ENCODE measurements around the gene C11orf42.
"Not testable (repeated sequence)": the region's sequence is repeated elsewhere in the genome, so short reads cannot be mapped to it uniquely, and the experiment has no call there.

C11orf42 gene

DNA sequence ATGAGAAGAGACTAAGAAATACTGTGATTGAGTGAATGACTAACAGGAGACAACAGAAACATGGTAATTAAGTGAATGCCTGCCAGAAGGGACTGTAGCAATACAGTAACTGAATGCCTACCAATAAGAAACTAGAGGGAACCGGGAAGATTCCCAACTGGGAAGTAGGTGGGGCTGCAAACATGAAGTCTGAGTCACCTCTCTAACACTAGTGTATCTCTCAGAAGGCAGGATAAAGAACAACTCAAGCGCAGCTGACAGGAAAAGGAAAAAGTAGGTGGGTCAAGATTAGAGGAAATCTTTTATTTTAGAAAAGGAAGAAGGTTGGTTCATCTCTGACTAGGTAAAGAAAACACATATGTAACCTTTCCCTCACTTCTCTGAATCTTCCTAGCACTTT is 14.0 kb downstream of the C11orf42 start:
- no peak for DNase-seq (ENCODE audit: low read depth, low spot score)

DNA sequence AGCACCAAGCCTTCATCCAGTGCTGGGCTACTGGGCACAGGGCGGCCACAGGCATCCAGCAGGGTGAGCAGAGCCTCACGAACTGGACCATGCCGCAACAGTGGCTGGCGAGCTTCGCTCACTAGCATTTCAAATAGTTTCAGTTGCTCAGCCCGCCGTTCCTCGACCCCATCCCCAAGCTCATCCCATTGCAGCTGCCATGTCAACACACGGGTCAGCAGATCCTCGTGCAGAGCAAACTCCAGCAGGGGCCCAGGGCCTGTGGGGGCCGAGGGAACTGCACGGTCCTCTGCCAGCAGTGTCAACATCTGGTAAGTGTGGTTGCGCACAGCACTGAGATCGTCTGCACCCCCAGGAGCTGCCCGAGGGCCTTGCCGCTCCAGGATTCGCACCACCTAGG is 18.5 kb downstream of the C11orf42 start:
- no peak for DNase-seq (ENCODE audit: low read depth, low spot score)

DNA sequence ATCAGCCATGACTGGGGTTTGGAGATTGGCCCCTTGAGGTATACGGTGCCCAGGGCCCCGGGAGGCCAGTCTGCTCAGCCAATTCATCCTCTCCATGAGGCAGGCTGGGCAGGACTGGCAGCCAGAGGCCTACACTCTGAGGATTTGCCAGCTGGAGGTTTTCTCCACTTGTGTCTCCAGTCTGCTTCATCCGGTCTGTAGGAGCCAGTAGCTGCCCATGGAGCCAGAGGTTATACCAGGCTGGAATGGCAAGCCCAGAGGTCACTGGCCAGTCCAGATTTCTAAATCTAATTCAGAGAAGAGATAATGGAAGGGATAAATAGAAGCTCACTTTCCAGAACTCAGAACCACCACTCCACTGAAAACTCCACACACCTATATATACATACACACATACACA is 19.1 kb downstream of the C11orf42 start:
- DNase-seq (ENCODE audit: low read depth, low spot score), result no peak

DNA sequence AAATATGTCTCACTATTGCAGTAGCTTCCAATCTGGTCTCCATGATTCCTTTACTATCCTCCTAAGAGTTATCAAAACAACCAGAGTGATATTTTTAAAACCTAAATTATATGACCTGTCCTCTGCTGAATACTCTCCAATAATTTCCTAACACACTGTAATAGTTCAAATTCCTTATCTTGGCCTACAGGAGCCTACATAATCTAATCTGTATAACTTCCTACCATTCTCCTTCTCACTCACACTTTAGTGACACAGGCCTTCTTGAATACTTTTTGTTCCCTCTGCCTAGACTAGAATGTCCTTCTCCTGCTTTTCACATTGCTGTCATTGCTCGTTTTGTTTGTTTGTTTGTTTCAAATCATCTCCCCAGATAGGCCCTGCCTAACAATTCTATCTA is 19.7 kb downstream of the C11orf42 start:
- no peak for DNase-seq (ENCODE audit: low read depth, low spot score)

DNA sequence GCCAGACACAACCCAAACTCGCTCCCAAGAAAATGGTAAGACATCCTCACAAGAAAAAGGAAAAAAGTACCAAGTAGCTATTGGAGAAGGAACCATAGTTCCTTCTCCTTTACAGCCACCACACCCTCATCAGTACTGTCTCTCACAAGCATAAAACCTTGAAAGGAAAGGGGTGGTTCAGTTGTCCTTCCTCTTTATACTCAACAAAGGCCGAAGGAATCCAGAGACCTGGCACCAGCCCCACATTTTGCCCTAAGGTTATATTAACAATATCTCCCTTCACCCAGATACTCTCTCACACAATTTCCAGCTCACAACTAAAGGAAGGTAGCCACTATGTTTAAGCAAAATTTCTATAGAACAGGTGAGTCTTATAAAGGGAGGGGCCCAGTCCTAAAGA is 20.5 kb downstream of the C11orf42 start:
- DNase-seq (ENCODE audit: low read depth, low spot score), result no peak

DNA sequence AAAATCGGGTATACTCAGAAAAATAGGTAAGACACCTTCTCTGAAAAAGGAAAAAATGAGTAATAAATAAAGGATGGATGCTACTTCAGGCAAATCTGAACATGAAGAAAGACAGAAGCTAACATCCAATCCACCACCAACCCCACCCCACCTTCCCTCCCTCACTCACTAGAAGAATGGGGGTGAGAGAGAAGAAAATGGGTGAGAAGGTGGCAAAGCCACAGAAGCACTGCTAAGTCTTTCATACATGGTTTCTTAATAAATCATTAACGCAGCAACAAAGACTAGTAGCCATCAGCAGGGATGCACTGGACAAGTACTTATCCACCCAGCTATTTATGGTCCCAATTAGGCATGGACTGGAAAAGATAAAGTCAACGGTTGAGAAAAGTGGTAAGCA is 23.2 kb downstream of the C11orf42 start:
- DNase-seq (ENCODE audit: low read depth, low spot score), result no peak

DNA sequence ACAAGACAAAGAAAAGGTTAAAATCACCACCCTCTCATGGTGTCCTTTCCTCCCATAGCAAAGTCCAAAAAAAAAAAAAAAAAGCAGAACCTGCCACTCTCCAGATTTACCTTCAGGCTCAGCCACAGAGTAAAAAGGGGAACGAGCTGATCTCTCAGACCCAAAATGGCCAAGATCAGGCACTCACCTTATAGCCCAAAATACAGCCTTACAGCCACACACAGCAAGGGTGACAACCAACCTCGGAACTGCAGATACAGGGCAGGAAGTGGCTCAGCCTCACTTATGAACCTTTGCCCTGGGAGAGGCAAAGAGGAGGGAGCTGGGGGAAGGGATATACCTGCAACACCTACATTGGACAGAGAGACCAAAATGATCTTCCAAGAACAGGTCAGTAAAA is 24.6 kb downstream of the C11orf42 start:
- no peak for DNase-seq (ENCODE audit: low read depth, low spot score)

DNA sequence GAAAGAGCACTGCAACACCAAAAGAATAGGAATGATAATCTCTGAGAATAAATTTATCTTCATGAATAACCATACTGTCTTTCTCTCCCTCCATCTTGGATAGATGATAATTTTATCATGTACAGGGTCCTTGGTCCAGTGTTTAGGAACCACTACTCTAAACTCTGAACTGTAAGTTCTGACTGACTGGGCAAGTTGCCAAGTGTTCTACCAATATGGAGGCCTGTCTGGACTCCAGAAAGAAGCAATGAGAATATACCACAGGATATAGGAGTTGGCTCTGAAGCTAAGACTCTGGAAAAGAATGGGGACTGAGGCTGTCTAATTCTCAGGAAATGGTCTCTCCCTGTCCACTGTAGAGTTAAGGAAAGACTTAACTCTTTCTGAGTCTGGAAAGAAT is 27.5 kb downstream of the C11orf42 start:
- DNase-seq (ENCODE audit: low read depth, low spot score), result no peak

DNA sequence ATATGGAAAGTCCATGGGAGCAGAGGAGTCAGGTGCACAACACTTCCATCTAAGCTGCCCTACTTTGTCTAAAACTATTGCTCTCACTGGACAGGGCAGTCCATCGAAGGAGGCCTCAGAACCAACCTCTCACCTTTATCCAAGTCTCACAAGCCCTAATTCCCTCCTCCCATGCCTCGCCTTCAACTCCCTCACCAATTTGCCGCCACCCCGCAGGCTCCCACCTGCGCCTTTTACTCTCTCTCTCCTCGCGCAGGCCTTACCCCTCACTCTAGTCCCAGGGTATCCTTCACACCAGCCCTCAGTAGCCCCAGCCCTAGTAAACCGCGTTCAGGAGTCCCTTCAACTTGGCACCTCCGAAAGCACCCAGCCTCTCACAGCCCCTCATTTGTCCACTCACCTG is 28.6 kb downstream of the C11orf42 start:
- DNase-seq (ENCODE audit: low read depth, low spot score), result no peak

DNA sequence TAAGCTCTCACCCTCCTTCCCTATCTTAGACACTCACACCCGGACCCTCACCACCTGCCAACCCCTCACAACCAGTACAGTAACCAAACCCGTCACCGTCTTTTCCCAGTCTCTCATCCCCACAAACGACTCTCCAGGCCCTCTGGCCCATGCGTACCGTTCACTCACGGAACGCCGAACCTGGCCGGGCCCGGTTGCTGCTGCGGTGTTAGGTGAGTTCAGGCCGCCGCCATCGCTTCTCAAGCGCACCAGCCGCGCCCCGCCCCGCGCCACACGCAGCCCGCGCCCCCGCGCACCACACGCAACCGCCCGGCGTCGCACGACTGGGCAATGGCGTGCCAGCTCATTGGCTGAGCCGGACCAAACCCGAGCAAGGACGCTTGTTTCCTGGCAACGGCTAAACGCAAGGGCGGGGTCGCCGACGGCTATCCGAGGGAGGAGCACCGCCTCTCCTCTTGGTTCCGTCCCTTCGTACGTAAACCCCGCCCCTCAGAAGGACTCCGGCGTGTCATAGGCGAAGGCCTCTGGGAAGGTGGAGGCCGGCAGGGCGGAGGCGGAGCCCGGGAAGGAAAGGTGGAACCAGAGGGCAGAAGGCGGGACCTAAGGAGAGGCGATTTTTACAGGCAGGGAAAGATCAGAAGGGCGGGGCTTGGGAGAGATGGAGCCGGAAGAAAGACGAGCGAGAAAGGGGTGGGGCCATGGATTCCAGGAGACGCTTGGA is 29.2 kb downstream of the C11orf42 start, which contains the start of gene FHIP1B:
Gene FHIP1B (minus strand): TSS at position 250 of the 721 bp plus-strand sequence. CDS start 10,120 bp downstream, outside the sequence.
- DNase-seq (ENCODE audit: low read depth, low spot score), result peak; percentile 98

DNA sequence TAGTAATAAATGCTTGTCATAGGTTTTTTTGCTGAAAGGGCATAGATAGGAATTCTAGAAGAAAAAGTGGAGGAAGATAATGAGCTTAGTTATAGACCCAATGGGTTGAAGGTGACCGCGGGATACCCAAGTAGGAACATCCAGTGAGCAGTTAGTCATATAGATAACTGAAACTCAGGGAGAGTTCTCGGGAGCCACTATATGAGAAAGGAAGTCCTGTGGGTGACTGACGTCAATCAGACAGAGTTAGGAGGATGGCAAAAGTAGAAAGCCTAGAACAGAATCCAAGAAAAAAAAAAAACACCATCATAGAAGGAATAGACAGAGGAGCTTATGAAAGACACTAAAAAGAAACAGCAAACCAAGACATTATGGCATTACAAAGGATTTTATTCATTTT is 31.9 kb downstream of the C11orf42 start:
- DNase-seq (ENCODE audit: low read depth, low spot score), result no peak

DNA sequence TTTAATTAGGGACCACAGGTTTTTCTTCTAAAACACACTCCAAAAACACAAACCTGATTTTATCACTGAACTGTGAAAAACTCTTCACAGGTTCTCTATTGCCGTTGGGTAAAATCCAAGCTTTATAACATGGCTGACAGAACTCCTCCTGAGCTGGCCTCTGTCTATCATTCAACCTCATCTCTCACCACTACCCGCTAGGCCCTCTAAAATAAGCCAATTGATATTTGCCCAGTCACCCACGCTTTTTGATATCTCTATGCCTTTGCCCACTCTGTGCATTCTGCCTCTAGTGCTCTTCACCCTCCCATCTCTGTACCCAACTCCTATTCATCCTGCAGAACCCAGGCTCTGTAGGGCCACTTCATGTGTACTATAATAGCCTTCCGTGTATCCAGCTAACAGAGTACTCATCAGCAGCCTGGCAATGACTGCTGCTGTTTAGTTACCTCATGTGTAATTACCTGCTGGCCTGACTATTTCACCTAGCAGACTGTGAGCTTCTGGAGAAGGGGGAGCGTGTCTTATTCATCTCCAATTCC is 32.5 kb downstream of the C11orf42 start:
- no peak for DNase-seq (ENCODE audit: low read depth, low spot score)

DNA sequence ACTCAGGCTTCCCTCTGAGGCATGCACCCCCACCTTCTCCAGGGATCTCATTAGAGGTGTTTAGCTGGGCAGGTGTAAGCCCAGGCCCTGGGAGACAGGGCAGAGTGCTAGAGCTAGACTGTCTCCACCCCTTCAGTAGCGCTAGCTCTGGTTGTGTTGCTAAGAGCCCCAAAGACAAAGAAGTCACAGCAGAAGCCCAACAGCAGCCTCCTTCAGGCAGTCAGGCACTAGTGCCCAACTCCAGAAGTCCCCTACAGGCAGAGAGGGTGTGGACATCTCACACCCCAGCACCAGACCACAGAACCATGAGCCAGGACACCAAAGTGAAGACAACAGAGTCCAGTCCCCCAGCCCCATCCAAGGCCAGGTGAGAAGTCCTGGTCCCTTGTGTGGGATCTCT is 33.5 kb downstream of the C11orf42 start, which contains the start of gene CNGA4:
Gene CNGA4 (plus strand): TSS at position 188 of the 400 bp plus-strand sequence. CDS start 118 bp downstream, at position 306.
- DNase-seq (ENCODE audit: low read depth, low spot score), result no peak

DNA sequence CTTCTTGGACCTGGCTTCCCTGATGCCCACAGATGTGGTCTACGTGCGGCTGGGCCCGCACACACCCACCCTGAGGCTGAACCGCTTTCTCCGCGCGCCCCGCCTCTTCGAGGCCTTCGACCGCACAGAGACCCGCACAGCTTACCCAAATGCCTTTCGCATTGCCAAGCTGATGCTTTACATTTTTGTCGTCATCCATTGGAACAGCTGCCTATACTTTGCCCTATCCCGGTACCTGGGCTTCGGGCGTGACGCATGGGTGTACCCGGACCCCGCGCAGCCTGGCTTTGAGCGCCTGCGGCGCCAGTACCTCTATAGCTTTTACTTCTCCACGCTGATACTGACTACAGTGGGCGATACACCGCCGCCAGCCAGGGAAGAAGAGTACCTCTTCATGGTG is 34.8 kb downstream of the C11orf42 start:
- DNase-seq (ENCODE audit: low read depth, low spot score), result no peak

DNA sequence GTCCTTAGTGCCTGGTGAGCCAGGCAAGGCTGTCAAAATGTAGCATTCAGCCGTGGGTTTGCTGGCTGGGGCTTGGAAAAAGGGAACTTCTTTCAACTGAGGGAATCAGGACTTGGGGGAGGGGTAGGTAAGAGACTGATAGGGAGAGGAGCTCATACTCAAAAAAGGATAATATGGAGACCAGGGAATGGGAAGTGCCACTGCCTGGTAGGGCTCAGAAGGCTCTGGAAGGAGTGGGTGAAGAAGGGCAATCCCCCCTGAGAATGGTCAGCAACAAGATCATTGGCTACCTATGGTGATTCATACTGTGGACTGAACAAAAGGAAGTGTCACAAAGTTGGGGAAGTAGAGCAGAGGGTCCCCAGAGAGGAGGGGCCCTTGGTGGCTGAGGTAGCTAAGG is 35.4 kb downstream of the C11orf42 start:
- no peak for DNase-seq (ENCODE audit: low read depth, low spot score)

DNA sequence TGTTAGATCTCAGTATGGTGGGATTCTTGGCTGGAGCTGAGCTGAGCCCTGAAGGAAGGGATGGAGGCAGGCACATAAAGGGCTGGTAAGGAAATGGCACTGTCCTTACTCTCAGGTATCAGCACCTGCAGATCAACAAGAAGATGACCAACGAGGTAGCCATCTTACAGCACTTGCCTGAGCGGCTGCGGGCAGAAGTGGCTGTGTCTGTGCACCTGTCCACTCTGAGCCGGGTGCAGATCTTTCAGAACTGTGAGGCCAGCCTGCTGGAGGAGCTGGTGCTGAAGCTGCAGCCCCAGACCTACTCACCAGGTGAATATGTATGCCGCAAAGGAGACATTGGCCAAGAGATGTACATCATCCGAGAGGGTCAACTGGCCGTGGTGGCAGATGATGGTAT is 36.0 kb downstream of the C11orf42 start:
- DNase-seq (ENCODE audit: low read depth, low spot score), result no peak

DNA sequence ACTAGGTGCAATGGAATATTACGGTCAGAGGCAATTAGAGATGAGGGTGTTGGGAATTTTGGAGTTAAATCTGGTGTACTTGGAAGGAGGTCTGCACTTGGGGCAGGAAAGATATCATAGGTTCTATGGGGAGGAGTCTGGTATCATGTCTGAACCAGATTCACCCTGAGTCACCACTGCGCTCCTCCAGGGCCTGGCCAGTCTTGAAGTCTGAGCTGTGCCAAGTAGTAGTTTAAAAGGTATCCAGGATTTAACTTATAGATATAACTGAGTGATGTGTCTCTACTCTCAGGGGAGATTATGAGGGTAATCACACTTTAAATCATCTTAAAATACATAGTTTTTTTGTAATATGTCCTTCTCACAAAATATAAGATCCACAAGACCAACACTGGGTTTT is 40.2 kb downstream of the C11orf42 start:
- DNase-seq (ENCODE audit: low read depth, low spot score), result no peak

DNA sequence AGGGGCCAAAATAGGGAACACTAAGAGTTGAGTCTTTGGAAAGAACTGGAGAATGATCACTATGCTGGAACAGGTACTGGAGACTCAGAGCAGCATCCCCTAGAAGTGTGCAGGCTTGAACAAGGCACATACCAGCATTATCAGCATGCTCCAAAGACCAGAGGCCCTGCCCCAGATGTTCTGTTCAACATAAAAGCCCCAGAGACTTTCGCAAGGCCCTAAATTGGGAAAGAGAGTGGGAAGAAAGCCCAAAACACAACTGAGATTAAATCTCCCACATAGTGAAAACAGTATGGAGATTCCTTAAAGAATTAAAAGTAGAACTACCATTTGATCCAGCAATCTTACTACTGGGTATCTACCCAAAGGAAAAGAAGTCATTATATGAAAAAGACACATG is 42.9 kb downstream of the C11orf42 start:
- DNase-seq (ENCODE audit: low read depth, low spot score), result no peak

DNA sequence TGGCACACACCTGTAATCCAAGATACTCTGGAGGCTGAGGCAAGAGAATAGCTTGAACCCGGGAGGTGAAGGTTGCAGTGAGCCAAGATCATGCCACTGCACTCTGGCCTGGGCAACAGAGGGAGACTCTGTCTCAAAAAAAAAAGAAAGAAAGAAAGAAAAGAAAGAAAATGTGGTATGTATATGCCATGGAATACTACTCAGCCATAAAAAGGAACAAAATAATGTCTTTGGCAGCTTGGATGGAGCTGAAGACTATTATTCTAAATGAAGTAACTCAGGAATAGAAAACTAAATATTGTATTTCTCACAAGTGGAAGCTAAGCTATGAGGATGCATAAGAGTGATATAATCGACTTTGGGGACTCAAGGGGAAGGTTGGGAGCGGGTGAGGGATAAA is 43.5 kb downstream of the C11orf42 start:
- not testable (repeated sequence) for DNase-seq (ENCODE audit: low read depth, low spot score)

DNA sequence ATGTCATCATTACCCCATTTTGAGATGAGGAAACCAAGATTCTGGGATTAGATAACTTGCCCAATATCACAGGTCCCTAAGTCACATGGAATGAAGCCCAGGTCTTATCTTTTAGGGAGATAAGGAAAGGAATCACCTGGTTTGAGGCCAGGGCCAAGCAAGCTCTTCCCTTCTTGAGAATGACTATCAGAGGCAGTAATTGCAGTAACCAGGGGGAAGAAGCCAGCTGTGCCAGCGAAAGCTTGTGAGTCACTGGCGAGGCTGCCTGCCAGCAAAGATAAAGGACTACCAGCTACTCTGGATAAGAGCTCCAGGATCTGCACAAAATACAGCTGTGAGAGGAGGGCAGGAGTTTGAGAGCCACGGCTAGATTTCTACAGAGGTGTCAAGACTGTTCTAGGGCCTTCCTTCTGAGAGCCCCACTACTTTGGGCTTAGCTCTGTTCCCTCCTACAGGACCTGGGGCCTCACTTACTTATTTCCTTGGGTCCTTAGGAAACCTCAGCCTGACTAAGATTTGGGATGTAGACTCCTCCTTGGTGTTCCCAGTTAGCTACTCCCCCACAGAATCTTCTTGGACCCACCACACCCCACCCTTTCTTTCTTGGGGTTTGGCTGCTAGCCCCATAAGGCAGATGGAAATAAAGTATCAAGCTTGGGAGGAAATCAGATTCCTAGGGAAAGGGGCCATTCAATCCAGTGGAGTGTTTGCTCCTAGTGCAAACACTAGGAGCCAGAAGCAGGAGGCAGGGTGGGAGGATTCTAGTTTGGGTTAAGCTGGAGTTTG is 44.6 kb downstream of the C11orf42 start:
- no peak for DNase-seq (ENCODE audit: low read depth, low spot score)

DNA sequence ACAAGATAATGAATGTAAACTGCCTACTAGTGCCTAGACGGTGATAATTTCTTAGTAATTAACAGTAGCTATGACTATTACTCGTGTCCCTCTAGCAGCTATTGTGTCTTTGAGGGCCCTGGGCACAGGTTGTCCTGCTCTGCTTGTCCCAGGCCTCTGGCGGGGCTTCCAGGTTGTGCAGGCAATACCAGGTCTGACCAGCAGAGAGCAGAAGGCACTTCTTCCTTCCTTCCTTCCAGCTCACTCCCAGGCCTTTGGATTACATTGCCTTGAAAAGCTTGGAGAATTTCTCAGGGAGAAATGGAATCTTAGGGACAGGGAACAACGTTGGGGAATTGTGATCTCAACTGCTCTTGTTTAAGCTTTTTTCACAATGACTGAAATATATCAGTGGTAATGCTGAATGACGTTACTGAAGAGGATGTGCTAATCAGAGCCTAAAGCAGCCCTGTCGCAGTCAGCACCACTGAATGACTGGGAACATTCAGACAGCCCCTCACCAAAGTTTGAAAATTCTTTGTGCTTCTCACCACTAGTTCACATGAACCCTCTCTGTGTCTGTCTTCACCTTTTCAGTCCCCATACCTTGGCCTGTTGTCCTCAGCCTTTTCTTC is 45.9 kb downstream of the C11orf42 start:
- no peak for DNase-seq (ENCODE audit: low read depth, low spot score)

DNA sequence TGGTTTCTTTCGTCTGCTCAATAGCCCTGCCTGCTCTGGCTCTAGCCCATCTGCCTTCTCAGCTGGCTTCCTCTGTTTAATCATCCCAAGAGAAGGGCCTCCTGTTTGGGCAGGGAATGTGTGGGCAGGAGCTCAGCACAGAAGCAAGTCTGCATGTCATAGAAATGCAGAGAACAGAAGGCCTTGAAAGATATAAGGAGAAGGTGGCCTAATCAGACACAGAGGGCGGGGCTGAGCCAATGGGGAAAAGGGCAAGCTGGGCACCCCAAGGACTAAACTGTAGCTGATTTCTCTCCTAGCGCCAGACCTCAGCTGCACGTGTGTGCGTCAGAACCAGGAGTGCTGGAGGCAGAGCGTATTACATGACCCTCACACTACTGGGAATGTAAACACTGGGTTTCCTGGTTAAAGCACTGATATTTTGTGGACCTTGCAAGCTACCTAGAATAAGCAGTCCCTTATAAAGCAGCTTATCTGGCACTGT is 46.7 kb downstream of the C11orf42 start:
- DNase-seq (ENCODE audit: low read depth, low spot score), result no peak
